HepG2 (cell line): Measurements from ENCODE around the gene ABCG5. TPM values are rescaled to one million over a fixed set of nuclear protein-coding genes. Genes with fewer than 3 reads are reported as not detected.

Experiments
- ATAC-seq: fragments of 200-7000 bp; cut with Tn5 transposase; 3 replicates; pipeline ENCODE4 v1.9.1; 2020; ENCODE audit warnings: mild to moderate bottlenecking, moderate library complexity
- BruUV-seq: library from RNA; stranded (reverse); fragments of 400-500 nt; replicated peaks from 2 replicates; lab custom pipeline; 2021; lab: Mats Ljungman, UMichigan
- CTCF ChIA-PET: fragments of 300-600 bp; formaldehyde crosslinking; extraction: SDS; loops from one replicate; lab custom pipeline; 2021; ENCODE audit warnings: low total read pairs, inconsistent platforms, low intra/inter-chr PET ratio; lab: Yijun Ruan, JAX
- POLR2A ChIA-PET: fragments of 350-600 bp; sonication (Branson Sonifier 250); formaldehyde crosslinking; loops from one replicate; lab custom pipeline; 2020; ENCODE audit warnings: antibody characterized with exemption, inconsistent platforms; lab: Yijun Ruan, JAX
- DNase-seq: peaks from one replicate; pipeline ENCODE4 v3.0.0-alpha.2; 2015; ENCODE audit warnings: low spot score
- FAIRE-seq: peaks from 3 replicates; lab custom pipeline; 2011; peaks lifted over from hg19 to GRCh38; lab: Jason Lieb, UNC
- H2AFZ ChIP-seq: one replicate; pipeline ENCODE4 v1.6.1; 2011; ENCODE audit warnings: low read length, inconsistent platforms
- H3K27ac ChIP-seq: fragments of 300-600 bp; 3 replicates; pipeline ENCODE4 v1.8.0; 2011; ENCODE audit warnings: mixed run types, mild to moderate bottlenecking, mixed read lengths, low read length, inconsistent platforms; ENCODE audit not compliant: insufficient read depth; ENCODE audit errors: extremely low read length
- H3K27me3 ChIP-seq, 2 experiments: fragments of 200-600 bp in 1 of 2; 2 replicates in 1 of 2; 3 replicates in 1 of 2; pipeline versions ENCODE4 v1.6.0 to v1.8.0; 2011; ENCODE audit warnings: low read length in 2 of 2, mild to moderate bottlenecking in 2 of 2, moderate library complexity in 2 of 2, inconsistent platforms in 1 of 2; ENCODE audit not compliant: insufficient read depth in 2 of 2, control insufficient read depth in 1 of 2
- H3K36me3 ChIP-seq, 2 experiments: fragments of 200-600 bp in 1 of 2; replicated peaks in 1 of 2; 2 replicates in 1 of 2; 3 replicates in 1 of 2; pipeline versions ENCODE4 v1.5.1 to v1.8.0; 2011; ENCODE audit warnings: low read length in 2 of 2, inconsistent platforms in 1 of 2; ENCODE audit not compliant: insufficient read depth in 2 of 2, control insufficient read depth in 1 of 2
- H3K4me1 ChIP-seq: 2 replicates; pipeline ENCODE4 v1.5.1; 2012; ENCODE audit warnings: low read length, inconsistent platforms; ENCODE audit not compliant: insufficient read depth
- H3K4me2 ChIP-seq: 2 replicates; pipeline ENCODE4 v1.6.0; 2011; ENCODE audit warnings: low read depth, low read length, inconsistent platforms
- H3K4me3 ChIP-seq, 3 experiments: fragments of 200-600 bp in 1 of 3; sonication (generic), shearing (Covaris generic) in 1 of 3; replicated peaks in 1 of 3; 2 replicates each; pipeline ENCODE4 v1.5.1; 2011 to 2016; ENCODE audit warnings: low read length in 3 of 3, inconsistent platforms in 2 of 3, low read depth in 2 of 3, mild to moderate bottlenecking in 2 of 3, control low read depth in 1 of 3, mixed read lengths in 1 of 3; ENCODE audit not compliant: insufficient read depth in 1 of 3
- H3K79me2 ChIP-seq: one replicate; pipeline ENCODE4 v1.6.1; 2011; ENCODE audit warnings: low read length, inconsistent platforms; ENCODE audit not compliant: insufficient read depth
- H3K9ac ChIP-seq: 2 replicates; pipeline ENCODE4 v1.6.0; 2011; ENCODE audit warnings: mild to moderate bottlenecking, low read depth, low read length, inconsistent platforms; ENCODE audit not compliant: insufficient read depth
- H3K9me3 ChIP-seq: 2 replicates; pipeline ENCODE4 v1.5.1; 2012; ENCODE audit warnings: mild to moderate bottlenecking, low read length
- H4K20me1 ChIP-seq: 2 replicates; pipeline ENCODE4 v1.6.0; 2011; ENCODE audit warnings: inconsistent platforms, mild to moderate bottlenecking, low read length, moderate library complexity; ENCODE audit not compliant: insufficient read depth
- BATF2 ChIP-seq: sonication (generic); formaldehyde crosslinking; IDR thresholded peaks from 2 replicates; pipeline ENCODE4 v1.8.0; 2022; ENCODE audit warnings: mild to moderate bottlenecking, missing genetic modification reagents, moderate library complexity
- FOXP4 ChIP-seq: sonication (generic); formaldehyde crosslinking; IDR thresholded peaks from 2 replicates; pipeline ENCODE4 v1.4.0; 2020; ENCODE audit warnings: missing genetic modification reagents
- PAXIP1 ChIP-seq: sonication (generic); formaldehyde crosslinking; conservative IDR thresholded peaks from 2 replicates; pipeline ENCODE4 v1.4.0; 2020; ENCODE audit warnings: mild to moderate bottlenecking, missing genetic modification reagents, moderate library complexity
- PCBP1 ChIP-seq: fragments of 200-400 bp; formaldehyde crosslinking; IDR thresholded peaks from 2 replicates; pipeline ENCODE4 v1.6.1; 2017; ENCODE audit warnings: mild to moderate bottlenecking, low read depth, low read length, borderline replicate concordance
- RARG ChIP-seq: sonication (generic); formaldehyde crosslinking; IDR thresholded peaks from 2 replicates; pipeline ENCODE4 v1.4.0; 2020; ENCODE audit warnings: low read depth, mild to moderate bottlenecking, missing genetic modification reagents
- TEAD3 ChIP-seq: optimal IDR thresholded peaks from 2 replicates; pipeline ENCODE3; 2016; ENCODE audit warnings: borderline replicate concordance
- ZNF24 ChIP-seq: fragments of 450-650 bp; IDR thresholded peaks from 2 replicates; pipeline ENCODE4 v1.6.1; 2017; ENCODE audit warnings: antibody characterized with exemption, mild to moderate bottlenecking
- ZNF367 ChIP-seq: sonication (generic); formaldehyde crosslinking; IDR thresholded peaks from 2 replicates; pipeline ENCODE4 v1.4.0; 2020; ENCODE audit warnings: missing genetic modification reagents, borderline replicate concordance
- ZNF549 ChIP-seq: sonication (generic); formaldehyde crosslinking; IDR thresholded peaks from 2 replicates; pipeline ENCODE4 v1.5.0; 2020; ENCODE audit warnings: missing genetic modification reagents
- ZNF589 ChIP-seq: sonication (generic); formaldehyde crosslinking; conservative IDR thresholded peaks from 2 replicates; pipeline ENCODE4 v1.8.0; 2022; ENCODE audit warnings: mild to moderate bottlenecking, moderate library complexity, missing genetic modification reagents
- ZNF605 ChIP-seq: sonication (generic); formaldehyde crosslinking; IDR thresholded peaks from 2 replicates; pipeline ENCODE4 v1.8.0; 2022; ENCODE audit warnings: mild to moderate bottlenecking, missing genetic modification reagents
- ZNF768 ChIP-seq: sonication (generic); formaldehyde crosslinking; IDR thresholded peaks from 2 replicates; pipeline ENCODE4 v1.4.0; 2020; ENCODE audit warnings: missing genetic modification reagents
- ZZZ3 ChIP-seq: sonication (generic); formaldehyde crosslinking; IDR thresholded peaks from 2 replicates; pipeline ENCODE4 v1.4.0; 2020; ENCODE audit warnings: missing genetic modification reagents, mild to moderate bottlenecking, borderline replicate concordance
- WGBS: methylation state at CpG from one replicate; pipeline ENCODE4 v1.1.6; 2017; ENCODE audit warnings: low lambda C conversion rate; 5-methylcytosine and 5-hydroxymethylcytosine counted together
- in situ Hi-C: cut with HindIII; loops from 2 replicates; pipeline ENCODE4 v1.10.0; 2017; ENCODE audit warnings: low pct_unique_long_range_greater_than_20kb; ENCODE audit not compliant: extremely low pct_ligation_motif_present
- intact Hi-C: fragments of 100-400 bp; cut with micrococcal nuclease; formaldehyde crosslinking; loops from one replicate; pipeline ENCODE4 v1.10.0; 2022; ENCODE audit not compliant: unreplicated experiment
- polyA plus RNA-seq, 8 experiments: library from polyadenylated mRNA; depleted of rRNA in 3 of 8; stranded (reverse) in 7 of 8; unstranded in 1 of 8; fragments of >200 nt; fragmentation: Illumina TruSeq in 4 of 8; extraction: Trizol in 4 of 8; gene quantifications; 2 replicates each; pipeline versions ENCODE4 v1.2.1 to v1.2.3, GENCODE V29; 2011 to 2016; ENCODE audit warnings: low read depth in 4 of 8, missing spikeins in 1 of 8, mixed read lengths in 1 of 8; ENCODE audit not compliant: insufficient read depth in 1 of 8
- total RNA-seq, 5 experiments: library from RNA; depleted of rRNA; stranded (reverse); fragments of >200 nt; fragmentation: Illumina TruSeq; extraction: Trizol; gene quantifications; 2 replicates each; pipeline ENCODE4 v1.2.3, GENCODE V29; 2016; ENCODE audit warnings: low read depth in 1 of 5

ABCG5 gene
- total and polyA plus RNA-seq, 2 of the 13 experiments (the other 11 are each of a cell fraction or from before 2014, with no cell fraction given), result 15.1 to 39.0 TPM

- POLR2A ChIA-PET, result interaction anchor here (1.6 kb wide), 1 partner anchor 36 kb away, joined by 4 read pairs; no protein-coding TSS in a partner anchor
- WGBS, result 95% methylated on average over 1 of the region's 1 CpG
Measured at GRCh38 chr2:43845181-43845580, 6.5 kb upstream of the ABCG5 start.

GRCh38 chr2:43842866-43843226 is 4.2 kb upstream of the ABCG5 start:
- 60% methylated on average over 9 of the region's 9 CpGs for WGBS
- CTCF ChIA-PET, result no interaction called here
- peak overlapping the region; percentile 64 for H3K27ac ChIP-seq
- no peak; the same call in 1 of the 2 replicates for TF ChIP-seq PAXIP1 (CRISPR knock-in tag)
- TF ChIP-seq ZNF549, result no peak
- TF ChIP-seq ZNF605, result peak; percentile 37; the same call in 1 of the 2 replicates
- no peak for TF ChIP-seq FOXP4 (CRISPR knock-in tag)
- TF ChIP-seq ZNF367 (CRISPR knock-in tag), result no peak
- TF ChIP-seq BATF2 (CRISPR knock-in tag), result 0 out of 2 replicates have a peak, but pooled peaks have one; percentile 49
- TF ChIP-seq ZNF589 (CRISPR knock-in tag), result no peak
- TF ChIP-seq TEAD3, result peak; percentile 25
- no peak for TF ChIP-seq ZZZ3 (CRISPR knock-in tag)
- no peak for TF ChIP-seq RARG
- TF ChIP-seq PCBP1, result no peak

More at GRCh38 chr2:43845181-43845580, 6.5 kb upstream of the ABCG5 start:
- Histone ChIP-seq H3K4me1 (peaks cover 45% of the 10 kb centered on the region), H3K4me2 (no peak overlapping the region), H2AFZ (no peak overlapping the region), H3K79me2 (peaks cover 11% of the 10 kb centered on the region), H3K4me3 (no peak overlapping the region), H3K9me3 (no peaks in the 10 kb centered on the region), H3K27ac (no peak overlapping the region), H4K20me1 (no peaks in the 10 kb centered on the region), H3K27me3 (no peaks in the 10 kb centered on the region), H3K9ac (no peak overlapping the region), H3K36me3 (peaks cover 10 to 26% of the 10 kb centered on the region in 2 experiments; a peak in 4 of 5 replicates)
- DNase-seq (no peak), FAIRE-seq (no peak), ATAC-seq (no peak)
- TF ChIP-seq ZNF24 (no peak), ZNF768 (CRISPR knock-in tag) (peak; percentile 91)
- CTCF ChIA-PET, result no interaction called here
- BruUV-seq, result no TSS peak
- in situ Hi-C loops, result no loop called here
- intact Hi-C loops, result no loop called here

More at GRCh38 chr2:43842866-43843226, 4.2 kb upstream of the ABCG5 start:
- no peaks in the 10 kb centered on the region for H4K20me1 ChIP-seq
- in situ Hi-C loops, result no loop called here
- no peak overlapping the region for H2AFZ ChIP-seq
- intact Hi-C loops, result no loop called here
- H3K36me3 ChIP-seq, result peaks cover 5 to 21% of the 10 kb centered on the region in 2 experiments; a peak in 3 of 5 replicates
- DNase-seq (no peak), ATAC-seq (peak; percentile 7; the same call in 2 of the 3 replicates), FAIRE-seq (peak; percentile 36)
- peak overlapping the region; percentile 61 for H3K4me2 ChIP-seq
- no peak overlapping the region for H3K9ac ChIP-seq
- no peaks in the 10 kb centered on the region for H3K9me3 ChIP-seq
- H3K27me3 ChIP-seq, result no peaks in the 10 kb centered on the region
- H3K79me2 ChIP-seq, result peaks cover 31% of the 10 kb centered on the region
- H3K4me1 ChIP-seq, result peaks cover 58% of the 10 kb centered on the region
- POLR2A ChIA-PET, result interaction anchor here (1.0 to 3.7 kb wide), 3 partner anchors 35 to 247 kb away, joined by 3 to 17 read pairs (median 3); partner anchors contain the start of gene THADA
- no TSS peak for BruUV-seq
- H3K4me3 ChIP-seq, result peak overlapping the region in 2 of 3 experiments; percentile 4 to 12; a peak in 2 of 6 replicates
